GM18951 (cell line): ENCODE data around the gene SLC2A3.
"Not testable (repeated sequence)": the region's sequence is repeated elsewhere in the genome, so short reads cannot be mapped to it uniquely, and the experiment has no call there.

Experiments used
- POLR2A ChIP-seq: IDR thresholded peaks from 4 replicates; pipeline ENCODE4 v1.6.1; 2011; ENCODE audit warnings: mild to moderate bottlenecking; ENCODE audit not compliant: insufficient read length, insufficient read depth; ENCODE audit errors: extremely low read depth
- in situ Hi-C: fragments of 300-500 bp; cut with MboI; formaldehyde crosslinking; loops from one replicate; pipeline ENCODE4 v1.12.0; 2022; ENCODE audit warnings: low sequenced_read_pairs, mixed read lengths, inconsistent platforms; ENCODE audit not compliant: unreplicated experiment

Gene SLC2A3

DNA sequence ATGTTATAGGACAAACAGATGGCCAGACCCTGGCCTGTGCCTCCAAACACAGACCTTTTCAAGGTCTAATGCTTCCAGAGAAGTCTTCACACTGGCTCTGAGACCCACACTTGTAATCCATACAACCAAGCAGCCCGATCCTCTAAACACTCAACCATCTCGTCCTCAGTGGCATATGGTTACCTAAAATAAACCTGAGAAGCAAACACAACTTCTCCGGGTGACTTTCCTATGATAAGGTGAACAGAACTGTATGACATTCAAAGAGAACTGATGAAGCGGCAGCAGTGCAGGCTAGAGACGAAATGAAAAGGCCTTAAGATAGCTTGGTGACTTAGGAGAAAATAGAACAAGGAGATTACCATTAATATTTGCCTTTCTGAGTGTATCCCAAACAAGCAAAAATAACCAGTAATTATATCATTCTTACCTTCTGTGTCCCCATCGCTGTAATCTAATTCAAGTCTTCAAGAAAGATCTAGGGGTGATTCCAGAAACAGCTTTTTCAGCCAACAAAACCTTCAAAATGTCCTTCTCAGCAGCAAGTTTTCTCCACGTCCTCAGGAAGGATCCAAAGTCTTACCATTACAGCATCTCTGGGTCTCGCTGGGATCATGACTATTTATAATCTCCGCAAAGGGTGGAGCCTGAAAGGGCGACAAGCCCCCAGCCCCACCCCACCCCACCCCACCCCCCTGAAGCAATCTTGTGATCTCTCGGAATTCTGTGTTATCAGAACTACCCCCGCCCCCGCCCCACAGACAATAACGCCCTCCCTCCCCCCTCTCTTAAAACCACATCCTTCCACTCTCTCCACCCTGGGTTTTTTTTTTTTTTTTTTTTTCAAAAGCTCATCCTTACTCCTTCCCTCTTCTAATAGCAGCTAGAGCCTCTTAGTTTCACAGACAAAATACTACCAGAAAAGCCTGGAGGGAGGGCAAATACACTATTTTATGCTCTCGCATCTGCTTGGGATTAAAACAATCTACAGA, at the start of gene SLC2A3:
Gene SLC2A3, minus strand, starts transcription at position 598 of the 992 bp plus-strand sequence. Its CDS starts 153 bp downstream, at position 445.
- in situ Hi-C loops: loop anchor here (10.0 kb wide), 1 partner anchor 59 kb away; no protein-coding TSS in a partner anchor
- TF ChIP-seq POLR2A: peak; percentile 59

DNA sequence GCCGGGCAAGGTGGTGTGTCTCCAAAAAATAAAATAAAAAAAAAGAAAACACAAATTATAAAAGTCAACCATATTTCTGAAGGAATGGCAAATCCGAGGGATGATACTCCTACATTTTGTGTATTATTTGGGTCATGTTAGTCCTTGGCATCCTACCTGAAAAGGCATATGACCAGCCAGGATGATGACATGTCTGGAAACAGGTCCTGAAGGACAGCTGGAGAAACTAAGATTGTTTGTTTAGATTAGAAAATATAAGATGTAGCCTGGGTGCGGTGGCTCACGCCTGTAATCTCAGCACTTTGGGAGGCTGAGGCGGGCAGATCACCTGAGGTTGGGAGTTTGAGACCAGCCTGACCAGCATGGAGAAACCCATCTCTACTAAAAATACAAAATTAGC, 48.9 kb upstream of the SLC2A3 start:
- no peak for TF ChIP-seq POLR2A

DNA sequence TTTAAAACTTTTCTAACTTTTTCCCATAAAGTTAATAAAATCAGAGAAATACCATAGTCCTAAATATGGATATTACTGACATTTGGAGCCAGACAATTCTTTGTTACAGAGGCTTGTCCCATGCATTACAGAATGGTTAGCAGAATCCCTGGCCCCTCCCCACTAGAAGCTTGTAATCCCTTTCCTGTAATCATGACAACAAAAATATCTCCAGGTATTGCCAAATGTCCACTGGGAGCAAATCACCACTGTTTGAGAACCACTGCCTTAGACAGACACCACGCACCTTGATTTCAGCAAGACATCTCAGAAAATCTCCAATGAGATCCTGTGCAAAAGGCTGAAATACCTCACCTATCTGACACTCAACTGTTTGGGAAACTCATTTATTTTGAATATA, 47.5 kb upstream of the SLC2A3 start:
- in situ Hi-C loops: not testable (repeated sequence)

More for the DNA sequence above, 48.9 kb upstream of the SLC2A3 start:
- in situ Hi-C loops: no loop called here

DNA sequence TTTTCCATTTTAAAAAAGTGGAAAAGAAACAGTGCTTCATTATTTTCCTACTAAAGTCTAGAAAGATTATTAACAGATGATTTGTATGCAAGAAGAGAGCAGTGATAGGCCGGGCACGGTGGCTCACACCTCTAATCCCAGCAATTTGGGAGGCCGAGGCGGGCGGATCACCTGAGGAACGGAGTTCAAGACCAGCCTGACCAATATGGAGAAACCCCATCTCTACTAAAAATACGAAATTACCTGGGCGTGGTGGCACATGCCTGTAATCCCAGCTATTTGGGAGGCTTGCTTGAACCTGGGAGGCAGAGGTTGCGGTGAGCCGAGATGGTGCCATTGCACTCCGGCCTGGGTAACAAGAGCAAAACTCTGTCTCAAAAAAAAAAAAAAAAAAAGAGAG, 47.0 kb upstream of the SLC2A3 start:
- in situ Hi-C loops: not testable (repeated sequence)

DNA sequence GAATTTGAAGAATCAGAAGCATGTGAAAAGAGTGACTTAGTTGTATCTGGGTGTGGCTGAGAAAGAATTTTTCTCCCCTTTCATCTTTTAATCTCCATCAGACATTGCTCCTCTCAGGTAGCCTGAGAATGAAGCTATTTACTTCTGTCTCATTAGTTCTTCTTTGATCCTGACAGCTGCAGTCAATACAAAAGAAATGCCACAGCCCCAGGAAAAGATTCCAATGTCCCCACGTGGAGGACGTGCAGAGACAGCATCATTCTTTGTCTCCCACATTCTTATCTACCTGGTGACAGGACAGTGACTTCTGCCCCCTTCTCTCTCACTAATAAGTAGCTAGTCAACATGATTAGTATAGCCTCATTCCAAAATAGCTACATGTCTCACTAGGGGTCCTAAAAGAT, 46.3 kb upstream of the SLC2A3 start:
- in situ Hi-C loops: not testable (repeated sequence)

DNA sequence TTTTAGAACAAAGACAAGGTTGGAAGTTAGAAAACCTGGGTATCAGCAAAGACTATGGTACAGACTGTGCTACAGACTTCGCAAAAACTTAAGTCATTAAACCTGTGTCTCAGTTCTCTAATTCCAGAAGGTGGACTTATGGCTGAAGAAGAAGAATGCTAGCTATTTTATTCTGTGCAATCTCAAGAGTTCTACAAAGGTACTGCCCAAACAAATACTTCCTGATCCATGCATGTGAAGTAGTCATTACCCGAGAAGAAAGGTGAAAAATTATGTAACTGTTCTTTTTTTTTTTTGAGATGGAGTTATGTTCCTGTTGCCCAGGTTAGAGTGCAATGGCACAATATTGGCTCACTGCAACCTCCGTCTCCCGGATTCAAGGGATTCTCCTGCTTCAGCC, 45.5 kb upstream of the SLC2A3 start:
- in situ Hi-C loops: no loop called here

DNA sequence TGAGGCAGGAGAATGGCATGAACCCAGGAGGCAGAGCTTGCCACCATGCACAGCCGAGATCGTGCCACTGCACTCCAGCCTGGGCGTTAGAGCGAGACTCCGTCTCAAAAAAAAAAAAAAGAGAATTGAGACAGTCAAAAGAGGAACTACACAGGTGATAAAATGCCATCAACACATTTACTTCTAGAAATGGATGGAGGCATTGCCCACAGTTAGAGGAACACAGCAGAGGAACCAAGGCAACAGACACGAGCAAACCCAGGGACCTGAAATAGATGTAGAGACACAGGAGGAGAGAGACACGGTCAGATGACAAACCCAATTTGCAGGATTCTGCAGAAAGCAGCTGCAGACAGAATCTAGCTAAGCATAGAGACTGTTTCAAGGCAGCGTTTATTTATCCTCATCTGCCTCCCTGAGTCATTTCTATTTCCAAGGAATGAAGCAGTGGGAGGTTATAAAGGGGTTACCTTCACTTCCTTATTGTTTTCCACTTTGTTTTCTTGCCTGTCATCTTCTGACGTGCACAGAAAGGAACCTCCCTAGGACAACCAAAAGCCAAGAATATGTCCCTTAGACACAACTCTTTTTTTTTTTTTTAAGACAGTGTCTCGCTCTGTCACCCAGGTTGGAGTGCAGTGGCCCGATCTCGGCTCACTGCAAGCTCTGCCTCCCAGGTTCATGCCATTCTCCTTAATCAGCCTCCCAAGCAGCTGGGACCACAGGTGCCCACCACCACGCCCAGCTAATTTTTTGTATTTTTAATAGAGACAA, 41.6 kb upstream of the SLC2A3 start:
- in situ Hi-C loops: not testable (repeated sequence)

More for the DNA sequence above, 45.5 kb upstream of the SLC2A3 start:
- no peak for TF ChIP-seq POLR2A

DNA sequence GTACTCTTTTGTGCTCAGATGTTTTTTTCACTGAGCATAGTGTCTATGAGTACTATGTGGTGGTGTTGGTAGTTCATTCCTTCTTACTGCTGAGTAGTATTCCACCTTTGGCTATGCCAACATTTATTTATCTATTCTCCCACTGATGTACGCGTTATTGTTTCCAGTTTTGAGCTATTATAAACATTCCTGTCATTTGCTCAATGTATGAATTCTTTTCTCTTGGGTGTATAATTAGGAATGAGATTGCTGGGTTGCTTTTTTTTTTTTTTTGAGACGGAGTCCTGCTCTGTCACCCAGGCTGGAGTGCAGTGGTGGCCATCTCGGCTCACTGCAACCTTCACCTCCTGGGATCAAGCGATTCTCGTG, 37.5 kb upstream of the SLC2A3 start:
- no peak for TF ChIP-seq POLR2A
- in situ Hi-C loops: no loop called here

DNA sequence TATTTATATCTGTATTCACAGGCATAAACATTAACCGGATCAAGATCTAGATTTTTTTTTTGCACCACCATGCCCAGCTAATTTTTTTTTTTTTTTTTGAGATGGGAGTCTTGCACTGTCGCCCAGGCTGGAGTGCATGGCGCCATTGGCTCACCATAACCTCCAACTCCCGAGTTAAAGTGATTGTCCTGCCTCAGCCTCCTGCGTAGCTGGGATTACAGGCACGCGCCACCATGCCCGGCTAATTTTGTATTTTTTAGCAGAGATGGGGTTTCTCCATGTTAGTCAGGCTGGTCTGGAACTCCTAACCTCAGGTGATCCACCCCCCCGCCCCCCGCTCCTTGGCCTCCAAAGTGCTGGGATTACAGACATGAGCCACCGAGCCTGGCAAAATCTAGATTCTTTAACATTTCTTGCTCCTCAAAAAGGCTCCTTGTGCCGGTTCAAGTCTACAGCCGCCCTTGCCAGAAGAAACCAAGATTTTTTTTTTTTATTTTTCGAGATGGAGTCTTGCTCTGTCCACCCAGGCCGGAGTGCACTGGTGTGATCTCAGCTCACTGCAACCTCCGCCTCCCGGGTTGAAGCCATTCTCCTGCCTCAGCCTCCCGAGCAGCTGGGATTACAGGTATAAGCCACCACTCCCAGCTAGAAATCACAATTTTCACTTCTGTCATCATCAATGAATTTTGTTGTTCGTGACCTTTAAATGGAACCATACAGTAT, 36.9 kb upstream of the SLC2A3 start:
- TF ChIP-seq POLR2A: no peak
- in situ Hi-C loops: no loop called here

DNA sequence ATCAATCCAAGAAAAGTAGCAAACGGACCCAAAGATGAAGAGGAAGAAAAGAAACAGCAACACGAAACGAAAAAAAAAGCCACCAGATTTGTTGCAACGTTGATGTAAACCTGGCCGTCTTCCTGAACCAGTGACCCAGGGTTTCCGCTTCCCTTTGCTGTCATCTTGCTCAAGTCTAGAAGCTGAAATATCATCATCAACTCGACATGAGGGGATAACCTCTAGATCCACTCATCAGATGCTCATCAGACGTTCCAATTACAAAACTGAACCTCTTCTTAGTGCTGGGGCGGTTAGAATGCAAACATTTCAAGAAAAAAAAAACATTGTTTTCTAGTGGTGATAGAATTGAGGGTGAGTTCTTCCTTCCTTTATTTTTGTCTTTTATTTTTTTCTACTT, 36.3 kb upstream of the SLC2A3 start:
- in situ Hi-C loops: not testable (repeated sequence)

DNA sequence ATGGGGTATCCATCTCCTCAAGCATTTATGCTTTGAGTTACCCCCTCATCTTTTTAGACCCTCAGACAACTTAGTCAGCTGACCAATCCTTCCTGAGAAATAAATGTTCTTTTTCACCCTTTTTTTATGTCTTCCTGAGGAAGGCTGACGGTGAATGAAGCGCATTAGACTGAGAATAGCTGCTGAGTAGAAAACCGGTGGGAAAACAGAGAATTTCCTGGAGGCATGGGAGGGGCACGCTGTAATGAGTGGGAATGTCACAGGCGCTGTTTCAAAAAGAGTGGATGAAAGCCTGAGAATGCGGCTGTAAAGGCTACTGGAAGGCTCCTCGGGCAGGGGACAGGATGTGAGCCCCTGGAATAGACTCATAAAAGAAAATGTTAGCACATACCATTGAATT, 35.8 kb upstream of the SLC2A3 start:
- in situ Hi-C loops: not testable (repeated sequence)

DNA sequence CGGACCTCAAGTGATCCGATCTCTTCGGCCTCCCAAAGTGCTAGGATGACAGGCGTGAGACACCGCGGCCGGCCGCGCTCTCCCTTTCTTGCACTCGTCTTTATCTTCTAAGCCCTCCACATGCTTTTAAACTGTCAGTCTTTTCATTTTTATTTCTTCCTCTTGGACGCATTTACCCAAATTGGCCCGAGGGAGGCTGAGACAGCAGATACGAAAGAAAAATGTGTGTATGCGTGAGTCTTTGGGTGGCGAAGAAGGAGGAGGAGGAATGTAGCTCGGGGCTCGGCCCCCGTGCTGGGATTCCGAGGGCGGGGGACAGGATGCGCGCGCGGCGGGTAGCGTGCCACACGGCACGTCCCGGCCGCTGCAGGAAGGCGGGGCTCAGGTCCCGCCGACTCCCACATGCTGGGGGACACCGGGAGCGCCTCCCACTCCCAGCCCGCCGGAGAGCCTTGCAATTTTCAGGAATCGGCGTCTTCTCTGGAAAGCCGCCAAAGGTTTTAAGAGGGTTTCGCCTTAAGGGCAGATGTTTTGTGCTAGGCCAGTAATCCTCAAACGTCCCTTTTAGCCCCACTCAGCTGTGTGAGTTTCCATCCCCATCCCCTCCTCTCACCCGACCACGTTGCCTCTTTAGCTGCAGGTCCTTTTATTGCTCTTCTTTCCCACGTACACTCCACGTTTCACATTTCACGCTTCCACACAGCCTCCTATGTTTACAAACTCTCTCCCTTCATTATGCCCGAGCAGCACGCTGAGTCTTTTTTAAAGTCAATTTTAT, 34.7 kb upstream of the SLC2A3 start:
- peak; percentile 71 for TF ChIP-seq POLR2A
- in situ Hi-C loops: no loop called here

DNA sequence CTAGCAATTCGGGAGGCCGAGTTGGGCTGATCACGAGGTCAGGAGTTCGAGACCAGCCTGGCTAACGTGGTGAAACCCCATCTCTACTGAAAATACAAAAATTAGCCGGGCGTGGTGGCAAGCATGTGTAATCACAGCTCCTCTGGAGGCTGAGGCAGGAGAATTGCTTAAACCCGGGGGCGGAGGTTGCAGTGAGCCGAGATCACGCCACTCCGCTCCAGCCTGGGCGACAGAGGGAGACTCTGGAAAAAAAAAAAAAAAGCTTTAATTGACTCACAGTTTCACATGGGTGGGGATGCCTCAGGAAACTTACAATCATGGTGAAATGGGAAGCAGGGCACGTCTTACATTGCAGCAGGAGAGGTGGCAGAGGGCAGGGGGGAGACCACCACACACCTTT, 30.6 kb upstream of the SLC2A3 start:
- in situ Hi-C loops: no loop called here
- TF ChIP-seq POLR2A: no peak

DNA sequence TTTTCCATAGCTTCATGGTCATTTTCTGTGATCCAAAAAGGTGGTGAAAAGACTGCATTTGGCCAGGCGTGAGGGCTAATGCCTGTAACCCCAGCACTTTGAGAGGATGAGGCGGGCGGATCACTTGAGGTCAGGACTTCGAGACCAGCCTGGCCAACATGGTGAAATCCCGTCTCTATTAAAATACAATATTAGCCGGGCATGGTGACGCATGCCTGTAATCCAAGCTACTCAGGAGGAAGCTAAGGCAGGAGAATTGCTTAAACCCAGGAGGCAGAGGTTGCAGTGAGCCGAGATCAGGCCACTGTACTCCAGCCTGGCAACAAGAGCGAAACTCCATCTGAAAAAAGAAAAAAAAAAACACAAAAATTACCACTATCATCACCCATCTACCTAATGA, 28.7 kb upstream of the SLC2A3 start:
- in situ Hi-C loops: not testable (repeated sequence)
